Neural progenitor cell (in vitro differentiated cells): ENCODE data around the gene GPD2. TPM values are rescaled to one million over a fixed set of nuclear protein-coding genes. Genes with fewer than 3 reads are reported as not detected.

ENCODE experiments used
- DNase-seq: peaks from one replicate; pipeline ENCODE4 v3.0.0-alpha.2; 2016; ENCODE audit warnings: low spot score
- H2AFZ ChIP-seq: fragments of 200-600 bp; sonication (generic); replicated peaks from 2 replicates; pipeline ENCODE4 v1.6.1; 2016; ENCODE audit warnings: antibody characterized with exemption
- H3F3A ChIP-seq: fragments of 200-600 bp; sonication (generic); 2 replicates; pipeline ENCODE4 v1.6.1; 2016; ENCODE audit warnings: antibody characterized with exemption, low read depth
- H3K27ac ChIP-seq: fragments of 200-600 bp; sonication (generic); 2 replicates; pipeline ENCODE4 v1.5.1; 2016; ENCODE audit warnings: mild to moderate bottlenecking
- H3K27me3 ChIP-seq: fragments of 200-600 bp; sonication (generic); 2 replicates; pipeline ENCODE4 v1.6.1; 2016; ENCODE audit warnings: mild to moderate bottlenecking, moderate library complexity
- H3K36me3 ChIP-seq: fragments of 200-600 bp; sonication (generic); 2 replicates; pipeline ENCODE4 v1.5.1; 2016
- H3K4me1 ChIP-seq: fragments of 200-600 bp; sonication (generic); 2 replicates; pipeline ENCODE4 v1.6.1; 2016; ENCODE audit warnings: mixed run types
- H3K4me2 ChIP-seq: fragments of 200-600 bp; sonication (generic); 2 replicates; pipeline ENCODE4 v1.6.1; 2016
- H3K4me3 ChIP-seq: fragments of 200-600 bp; sonication (generic); 2 replicates; pipeline ENCODE4 v1.5.1; 2016
- H3K79me2 ChIP-seq: fragments of 200-600 bp; sonication (generic); 2 replicates; pipeline ENCODE4 v1.6.1; 2016; ENCODE audit warnings: low read depth
- H3K9ac ChIP-seq: fragments of 200-600 bp; sonication (generic); 2 replicates; pipeline ENCODE4 v1.6.1; 2016
- H3K9me3 ChIP-seq: fragments of 200-600 bp; sonication (generic); 2 replicates; pipeline ENCODE4 v1.5.1; 2016; ENCODE audit warnings: low read depth
- H4K20me1 ChIP-seq: fragments of 200-600 bp; sonication (generic); 2 replicates; pipeline ENCODE4 v1.6.1; 2016; ENCODE audit warnings: low read depth
- H3K27ac Mint-ChIP-seq: 3 replicates; pipeline ENCODE4 v1.8.0; 2021; ENCODE audit warnings: mixed read lengths
- H3K27me3 Mint-ChIP-seq: 2 replicates; pipeline ENCODE4 v1.8.0; 2022; ENCODE audit warnings: low read depth, mild to moderate bottlenecking, inconsistent platforms, moderate library complexity, mixed read lengths; ENCODE audit not compliant: insufficient read depth
- H3K36me3 Mint-ChIP-seq: 3 replicates; pipeline ENCODE4 v1.8.0; 2021; ENCODE audit warnings: mixed read lengths
- H3K4me1 Mint-ChIP-seq: 3 replicates; pipeline ENCODE4 v1.8.0; 2021; ENCODE audit warnings: mixed read lengths
- H3K4me3 Mint-ChIP-seq: 3 replicates; pipeline ENCODE4 v1.8.0; 2021; ENCODE audit warnings: mild to moderate bottlenecking, moderate library complexity, mixed read lengths
- H3K9me3 Mint-ChIP-seq: 3 replicates; pipeline ENCODE4 v1.8.0; 2020; ENCODE audit warnings: mixed read lengths
- EZH2 ChIP-seq: fragments of 200-600 bp; sonication (generic); IDR thresholded peaks from 2 replicates; pipeline ENCODE4 v1.6.1; 2017; ENCODE audit warnings: antibody characterized with exemption, mild to moderate bottlenecking, moderate library complexity
- EZH2phosphoT487 ChIP-seq: fragments of 200-600 bp; sonication (generic); IDR thresholded peaks from 2 replicates; pipeline ENCODE4 v1.6.1; 2017; ENCODE audit warnings: antibody characterized with exemption
- total RNA-seq: library from RNA; depleted of rRNA; stranded (reverse); fragments of >200 nt; gene quantifications from 2 replicates; pipeline ENCODE4 v1.2.3, GENCODE V29; 2015; ENCODE audit warnings: low replicate concordance
- TF ChIP-seq, protein P1 (sequence below): fragments of 200-600 bp; sonication (generic); IDR thresholded peaks from 2 replicates; pipeline ENCODE4 v1.5.1; 2017; ENCODE audit warnings: antibody characterized with exemption, mild to moderate bottlenecking

The GPD2 gene
- total RNA-seq, 1 donor from 2014 or later = 176 TPM

- H3K9me3 ChIP-seq = no peaks in the 10 kb centered on the region
- H3K9ac ChIP-seq = no peak overlapping the region
- H3K4me1 ChIP-seq = no peaks in the 10 kb centered on the region
- no peak overlapping the region for H3K27ac ChIP-seq
- no peaks in the 10 kb centered on the region for H3K79me2 ChIP-seq
- H3K4me3 ChIP-seq = no peak overlapping the region
- no peaks in the 10 kb centered on the region for H3K9me3 Mint-ChIP-seq
- H3K4me3 Mint-ChIP-seq = no peak overlapping the region
- H3K36me3 Mint-ChIP-seq = peaks cover 12% of the 10 kb centered on the region
- H3K27me3 ChIP-seq = no peaks in the 10 kb centered on the region
- no peaks in the 10 kb centered on the region for H3F3A ChIP-seq
- no peak overlapping the region for H3K4me2 ChIP-seq
- H3K27ac Mint-ChIP-seq = no peak overlapping the region
- no peaks in the 10 kb centered on the region for H3K27me3 Mint-ChIP-seq
- H4K20me1 ChIP-seq = no peaks in the 10 kb centered on the region
- no peak overlapping the region for H2AFZ ChIP-seq
- DNase-seq = no peak
- TF ChIP-seq, protein P1, sequence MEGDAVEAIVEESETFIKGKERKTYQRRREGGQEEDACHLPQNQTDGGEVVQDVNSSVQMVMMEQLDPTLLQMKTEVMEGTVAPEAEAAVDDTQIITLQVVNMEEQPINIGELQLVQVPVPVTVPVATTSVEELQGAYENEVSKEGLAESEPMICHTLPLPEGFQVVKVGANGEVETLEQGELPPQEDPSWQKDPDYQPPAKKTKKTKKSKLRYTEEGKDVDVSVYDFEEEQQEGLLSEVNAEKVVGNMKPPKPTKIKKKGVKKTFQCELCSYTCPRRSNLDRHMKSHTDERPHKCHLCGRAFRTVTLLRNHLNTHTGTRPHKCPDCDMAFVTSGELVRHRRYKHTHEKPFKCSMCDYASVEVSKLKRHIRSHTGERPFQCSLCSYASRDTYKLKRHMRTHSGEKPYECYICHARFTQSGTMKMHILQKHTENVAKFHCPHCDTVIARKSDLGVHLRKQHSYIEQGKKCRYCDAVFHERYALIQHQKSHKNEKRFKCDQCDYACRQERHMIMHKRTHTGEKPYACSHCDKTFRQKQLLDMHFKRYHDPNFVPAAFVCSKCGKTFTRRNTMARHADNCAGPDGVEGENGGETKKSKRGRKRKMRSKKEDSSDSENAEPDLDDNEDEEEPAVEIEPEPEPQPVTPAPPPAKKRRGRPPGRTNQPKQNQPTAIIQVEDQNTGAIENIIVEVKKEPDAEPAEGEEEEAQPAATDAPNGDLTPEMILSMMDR = no peak
- H3K36me3 ChIP-seq = no peaks in the 10 kb centered on the region
- no peaks in the 10 kb centered on the region for H3K4me1 Mint-ChIP-seq
Observed at GRCh38 chr2:156480376-156480775, 44.2 kb downstream of the GPD2 start.

DNA sequence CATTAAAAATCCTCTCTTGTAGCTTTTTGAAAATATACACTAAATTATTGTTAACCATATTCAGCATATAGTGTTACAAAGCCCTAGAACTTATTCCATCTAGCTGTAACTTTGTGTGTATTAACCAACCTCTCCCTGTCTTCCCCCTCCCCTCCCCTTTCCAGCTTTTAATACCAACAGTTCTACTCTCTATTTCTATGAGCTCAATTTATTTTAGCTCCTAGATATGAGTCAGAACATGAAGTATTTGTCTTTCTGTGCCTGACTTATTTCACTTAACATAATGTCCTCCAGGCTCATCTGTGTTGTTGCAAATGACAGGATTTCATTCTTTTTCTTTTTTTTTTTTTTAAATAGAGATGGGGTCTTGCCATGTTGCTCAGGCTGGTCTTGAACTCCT is 45.1 kb downstream of the GPD2 start:
- DNase-seq = no peak

GRCh38 chr2:156483741-156484173 is 47.6 kb downstream of the GPD2 start:
- H3F3A ChIP-seq = no peaks in the 10 kb centered on the region
- H3K36me3 ChIP-seq = no peaks in the 10 kb centered on the region
- no peak overlapping the region for H3K4me3 Mint-ChIP-seq
- no peak overlapping the region for H3K4me3 ChIP-seq
- H3K9me3 Mint-ChIP-seq = no peaks in the 10 kb centered on the region
- peaks cover 6% of the 10 kb centered on the region for H3K36me3 Mint-ChIP-seq
- no peaks in the 10 kb centered on the region for H3K79me2 ChIP-seq
- H2AFZ ChIP-seq = no peak overlapping the region
- H3K27me3 ChIP-seq = no peaks in the 10 kb centered on the region
- TF ChIP-seq, protein P1 = no peak
- no peak for TF ChIP-seq EZH2
- TF ChIP-seq EZH2phosphoT487 = no peak
- H3K4me2 ChIP-seq = no peak overlapping the region
- no peak overlapping the region for H3K9ac ChIP-seq
- DNase-seq = no peak
- H3K27me3 Mint-ChIP-seq = no peaks in the 10 kb centered on the region
- H3K4me1 Mint-ChIP-seq = no peaks in the 10 kb centered on the region
- no peaks in the 10 kb centered on the region for H3K4me1 ChIP-seq
- H3K9me3 ChIP-seq = no peaks in the 10 kb centered on the region
- no peak overlapping the region for H3K27ac Mint-ChIP-seq
- H4K20me1 ChIP-seq = no peaks in the 10 kb centered on the region
- H3K27ac ChIP-seq = no peak overlapping the region

More for the DNA sequence above, 45.1 kb downstream of the GPD2 start:
- Histone ChIP-seq H3K4me2 (no peak overlapping the region), H3K36me3 (no peaks in the 10 kb centered on the region), H2AFZ (no peak overlapping the region), H4K20me1 (no peaks in the 10 kb centered on the region), H3F3A (no peaks in the 10 kb centered on the region), H3K27ac (no peak overlapping the region), H3K9ac (no peak overlapping the region), H3K4me3 (no peak overlapping the region), H3K4me1 (no peaks in the 10 kb centered on the region), H3K79me2 (no peaks in the 10 kb centered on the region), H3K27me3 (no peaks in the 10 kb centered on the region), H3K9me3 (no peaks in the 10 kb centered on the region)
- no peaks in the 10 kb centered on the region for H3K4me1 Mint-ChIP-seq
- no peak overlapping the region for H3K27ac Mint-ChIP-seq
- no peak overlapping the region for H3K4me3 Mint-ChIP-seq
- no peaks in the 10 kb centered on the region for H3K9me3 Mint-ChIP-seq
- peaks cover 12% of the 10 kb centered on the region for H3K36me3 Mint-ChIP-seq
- TF ChIP-seq, protein P1 = no peak
- no peak for TF ChIP-seq EZH2phosphoT487
- no peak for TF ChIP-seq EZH2
- no peaks in the 10 kb centered on the region for H3K27me3 Mint-ChIP-seq

- no peaks in the 10 kb centered on the region for H3K4me1 Mint-ChIP-seq
- Histone ChIP-seq H3K4me2 (no peak overlapping the region), H3F3A (no peaks in the 10 kb centered on the region), H4K20me1 (no peaks in the 10 kb centered on the region), H3K4me3 (no peak overlapping the region), H3K27ac (no peak overlapping the region), H3K9ac (no peak overlapping the region), H3K36me3 (no peaks in the 10 kb centered on the region), H3K9me3 (no peaks in the 10 kb centered on the region), H2AFZ (no peak overlapping the region), H3K79me2 (peaks cover under 1% of the 10 kb centered on the region), H3K4me1 (no peaks in the 10 kb centered on the region), H3K27me3 (no peaks in the 10 kb centered on the region)
- H3K36me3 Mint-ChIP-seq = peaks cover 4% of the 10 kb centered on the region
- H3K9me3 Mint-ChIP-seq = no peaks in the 10 kb centered on the region
- no peak overlapping the region for H3K27ac Mint-ChIP-seq
- TF ChIP-seq EZH2phosphoT487 = no peak
- H3K27me3 Mint-ChIP-seq = no peaks in the 10 kb centered on the region
- H3K4me3 Mint-ChIP-seq = no peak overlapping the region
- no peak for DNase-seq
Observed at GRCh38 chr2:156486147-156486546, 50.0 kb downstream of the GPD2 start.
